ENCODE measurements around the gene NOTCH3.

DNA sequence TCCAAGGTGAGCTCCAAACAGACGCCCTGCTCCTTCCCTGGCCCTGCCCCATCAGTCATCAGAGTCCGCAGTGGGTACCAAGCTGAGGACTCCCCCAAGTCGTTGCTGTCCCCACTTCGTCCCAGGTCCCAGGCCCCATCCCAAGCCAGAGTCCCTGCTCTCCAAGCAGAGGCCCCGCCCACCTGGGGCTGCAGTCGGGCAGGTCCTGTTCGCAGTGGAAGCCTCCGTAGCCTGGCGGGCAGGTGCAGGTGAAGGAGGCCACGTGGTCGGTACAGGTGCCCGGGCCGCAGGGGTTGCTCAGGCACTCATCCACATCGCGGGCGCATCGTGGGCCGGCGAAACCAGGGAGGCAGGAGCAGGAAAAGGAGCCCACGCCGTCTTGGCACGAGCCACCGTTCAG is 19.4 kb downstream of the NOTCH3 start:
- TF ChIP-seq, protein P1, sequence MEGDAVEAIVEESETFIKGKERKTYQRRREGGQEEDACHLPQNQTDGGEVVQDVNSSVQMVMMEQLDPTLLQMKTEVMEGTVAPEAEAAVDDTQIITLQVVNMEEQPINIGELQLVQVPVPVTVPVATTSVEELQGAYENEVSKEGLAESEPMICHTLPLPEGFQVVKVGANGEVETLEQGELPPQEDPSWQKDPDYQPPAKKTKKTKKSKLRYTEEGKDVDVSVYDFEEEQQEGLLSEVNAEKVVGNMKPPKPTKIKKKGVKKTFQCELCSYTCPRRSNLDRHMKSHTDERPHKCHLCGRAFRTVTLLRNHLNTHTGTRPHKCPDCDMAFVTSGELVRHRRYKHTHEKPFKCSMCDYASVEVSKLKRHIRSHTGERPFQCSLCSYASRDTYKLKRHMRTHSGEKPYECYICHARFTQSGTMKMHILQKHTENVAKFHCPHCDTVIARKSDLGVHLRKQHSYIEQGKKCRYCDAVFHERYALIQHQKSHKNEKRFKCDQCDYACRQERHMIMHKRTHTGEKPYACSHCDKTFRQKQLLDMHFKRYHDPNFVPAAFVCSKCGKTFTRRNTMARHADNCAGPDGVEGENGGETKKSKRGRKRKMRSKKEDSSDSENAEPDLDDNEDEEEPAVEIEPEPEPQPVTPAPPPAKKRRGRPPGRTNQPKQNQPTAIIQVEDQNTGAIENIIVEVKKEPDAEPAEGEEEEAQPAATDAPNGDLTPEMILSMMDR (IDR thresholded peaks at IDR 0.05) = no peak
- TF ChIP-seq POLR2AphosphoS5 (IDR thresholded peaks at IDR 0.05) = no peak
- no peak for TF ChIP-seq POLR2A (IDR thresholded peaks at IDR 0.05)
